HepG2 (cell line): ENCODE results near the gene BCORL1. TPM values are rescaled to one million over a fixed set of nuclear protein-coding genes. Genes with fewer than 3 reads are reported as not detected.

ENCODE experiments used
- ATAC-seq: fragments of 200-7000 bp; cut with Tn5 transposase; 3 replicates; pipeline ENCODE4 v1.9.1; 2020; ENCODE audit warnings: mild to moderate bottlenecking, moderate library complexity
- BruUV-seq: library from RNA; stranded (reverse); fragments of 400-500 nt; replicated peaks from 2 replicates; lab custom pipeline; 2021; lab: Mats Ljungman, UMichigan
- CTCF ChIA-PET: fragments of 300-600 bp; formaldehyde crosslinking; extraction: SDS; loops from one replicate; lab custom pipeline; 2021; ENCODE audit warnings: low total read pairs, inconsistent platforms, low intra/inter-chr PET ratio; lab: Yijun Ruan, JAX
- POLR2A ChIA-PET: fragments of 350-600 bp; sonication (Branson Sonifier 250); formaldehyde crosslinking; loops from one replicate; lab custom pipeline; 2020; ENCODE audit warnings: antibody characterized with exemption, inconsistent platforms; lab: Yijun Ruan, JAX
- DNase-seq: peaks from one replicate; pipeline ENCODE4 v3.0.0-alpha.2; 2015; ENCODE audit warnings: low spot score
- FAIRE-seq: peaks from 3 replicates; lab custom pipeline; 2011; peaks lifted over from hg19 to GRCh38; lab: Jason Lieb, UNC
- H2AFZ ChIP-seq: one replicate; pipeline ENCODE4 v1.6.1; 2011; ENCODE audit warnings: low read length, inconsistent platforms
- H3K27ac ChIP-seq: fragments of 300-600 bp; 3 replicates; pipeline ENCODE4 v1.8.0; 2011; ENCODE audit warnings: mixed run types, mild to moderate bottlenecking, mixed read lengths, low read length, inconsistent platforms; ENCODE audit not compliant: insufficient read depth; ENCODE audit errors: extremely low read length
- H3K27me3 ChIP-seq, 2 experiments: fragments of 200-600 bp in 1 of 2; 2 replicates in 1 of 2; 3 replicates in 1 of 2; pipeline versions ENCODE4 v1.6.0 to v1.8.0; 2011; ENCODE audit warnings: low read length in 2 of 2, mild to moderate bottlenecking in 2 of 2, moderate library complexity in 2 of 2, inconsistent platforms in 1 of 2; ENCODE audit not compliant: insufficient read depth in 2 of 2, control insufficient read depth in 1 of 2
- H3K36me3 ChIP-seq, 2 experiments: fragments of 200-600 bp in 1 of 2; replicated peaks in 1 of 2; 2 replicates in 1 of 2; 3 replicates in 1 of 2; pipeline versions ENCODE4 v1.5.1 to v1.8.0; 2011; ENCODE audit warnings: low read length in 2 of 2, inconsistent platforms in 1 of 2; ENCODE audit not compliant: insufficient read depth in 2 of 2, control insufficient read depth in 1 of 2
- H3K4me1 ChIP-seq: 2 replicates; pipeline ENCODE4 v1.5.1; 2012; ENCODE audit warnings: low read length, inconsistent platforms; ENCODE audit not compliant: insufficient read depth
- H3K4me2 ChIP-seq: 2 replicates; pipeline ENCODE4 v1.6.0; 2011; ENCODE audit warnings: low read depth, low read length, inconsistent platforms
- H3K4me3 ChIP-seq, 3 experiments: fragments of 200-600 bp in 1 of 3; sonication (generic), shearing (Covaris generic) in 1 of 3; replicated peaks in 1 of 3; 2 replicates each; pipeline ENCODE4 v1.5.1; 2011 to 2016; ENCODE audit warnings: low read length in 3 of 3, inconsistent platforms in 2 of 3, low read depth in 2 of 3, mild to moderate bottlenecking in 2 of 3, control low read depth in 1 of 3, mixed read lengths in 1 of 3; ENCODE audit not compliant: insufficient read depth in 1 of 3
- H3K79me2 ChIP-seq: one replicate; pipeline ENCODE4 v1.6.1; 2011; ENCODE audit warnings: low read length, inconsistent platforms; ENCODE audit not compliant: insufficient read depth
- H3K9ac ChIP-seq: 2 replicates; pipeline ENCODE4 v1.6.0; 2011; ENCODE audit warnings: mild to moderate bottlenecking, low read depth, low read length, inconsistent platforms; ENCODE audit not compliant: insufficient read depth
- H3K9me3 ChIP-seq: 2 replicates; pipeline ENCODE4 v1.5.1; 2012; ENCODE audit warnings: mild to moderate bottlenecking, low read length
- H4K20me1 ChIP-seq: 2 replicates; pipeline ENCODE4 v1.6.0; 2011; ENCODE audit warnings: inconsistent platforms, mild to moderate bottlenecking, low read length, moderate library complexity; ENCODE audit not compliant: insufficient read depth
- EP300 ChIP-seq, 3 experiments: sonication (generic) in 1 of 3; formaldehyde crosslinking in 1 of 3; IDR thresholded peaks; 2 replicates each; pipeline versions ENCODE4 v1.5.1 to v1.6.1; 2011 to 2020; ENCODE audit warnings: low read depth in 2 of 3, low read length in 2 of 3, borderline replicate concordance in 1 of 3, improper control_type of control experiment in 1 of 3, mild to moderate bottlenecking in 1 of 3, missing genetic modification reagents in 1 of 3, moderate library complexity in 1 of 3
- GFI1 ChIP-seq: sonication (generic); formaldehyde crosslinking; IDR thresholded peaks from 2 replicates; pipeline ENCODE4 v1.5.0; 2020; ENCODE audit warnings: missing genetic modification reagents, mild to moderate bottlenecking, borderline replicate concordance
- HNF1B ChIP-seq: sonication (generic); formaldehyde crosslinking; IDR thresholded peaks from 2 replicates; pipeline ENCODE4 v1.5.1; 2020; ENCODE audit warnings: mild to moderate bottlenecking, moderate library complexity, missing genetic modification reagents
- KLF12 ChIP-seq: sonication (generic); formaldehyde crosslinking; IDR thresholded peaks from 2 replicates; pipeline ENCODE4 v1.4.0; 2020; ENCODE audit warnings: missing genetic modification reagents, borderline replicate concordance
- NR2F6 ChIP-seq, 2 experiments: IDR thresholded peaks; 2 replicates each; pipeline ENCODE4 v1.6.1; 2016; ENCODE audit warnings: antibody characterized with exemption in 1 of 2, mild to moderate bottlenecking in 1 of 2
- SETDB1 ChIP-seq: sonication (generic); formaldehyde crosslinking; IDR thresholded peaks from 2 replicates; pipeline ENCODE4 v1.5.1; 2020; ENCODE audit warnings: missing genetic modification reagents, mild to moderate bottlenecking, borderline replicate concordance
- ZNF331 ChIP-seq: sonication (generic); formaldehyde crosslinking; IDR thresholded peaks from 2 replicates; pipeline ENCODE4 v1.4.0; 2020; ENCODE audit warnings: missing genetic modification reagents
- ZNF629 ChIP-seq: sonication (generic); formaldehyde crosslinking; conservative IDR thresholded peaks from 2 replicates; pipeline ENCODE4 v1.5.0; 2020; ENCODE audit warnings: missing genetic modification reagents
- WGBS: methylation state at CpG from one replicate; pipeline ENCODE4 v1.1.6; 2017; ENCODE audit warnings: low lambda C conversion rate; 5-methylcytosine and 5-hydroxymethylcytosine counted together
- in situ Hi-C: cut with HindIII; loops from 2 replicates; pipeline ENCODE4 v1.10.0; 2017; ENCODE audit warnings: low pct_unique_long_range_greater_than_20kb; ENCODE audit not compliant: extremely low pct_ligation_motif_present
- intact Hi-C: fragments of 100-400 bp; cut with micrococcal nuclease; formaldehyde crosslinking; loops from one replicate; pipeline ENCODE4 v1.10.0; 2022; ENCODE audit not compliant: unreplicated experiment
- polyA plus RNA-seq, 8 experiments: library from polyadenylated mRNA; depleted of rRNA in 3 of 8; stranded (reverse) in 7 of 8; unstranded in 1 of 8; fragments of >200 nt; fragmentation: Illumina TruSeq in 4 of 8; extraction: Trizol in 4 of 8; gene quantifications; 2 replicates each; pipeline versions ENCODE4 v1.2.1 to v1.2.3, GENCODE V29; 2011 to 2016; ENCODE audit warnings: low read depth in 4 of 8, missing spikeins in 1 of 8, mixed read lengths in 1 of 8; ENCODE audit not compliant: insufficient read depth in 1 of 8
- total RNA-seq, 5 experiments: library from RNA; depleted of rRNA; stranded (reverse); fragments of >200 nt; fragmentation: Illumina TruSeq; extraction: Trizol; gene quantifications; 2 replicates each; pipeline ENCODE4 v1.2.3, GENCODE V29; 2016; ENCODE audit warnings: low read depth in 1 of 5
- TF ChIP-seq, protein P1 (sequence below): sonication (generic); formaldehyde crosslinking; IDR thresholded peaks from 2 replicates; pipeline ENCODE4 v1.5.0; 2020; ENCODE audit warnings: mild to moderate bottlenecking, missing genetic modification reagents, moderate library complexity
- TF ChIP-seq, protein P2 (sequence below): sonication (generic); formaldehyde crosslinking; IDR thresholded peaks from 2 replicates; pipeline ENCODE4 v1.5.0; 2020; ENCODE audit warnings: mild to moderate bottlenecking, missing genetic modification reagents

BCORL1 gene
- total and polyA plus RNA-seq, 2 of the 13 experiments (the other 11 are each of a cell fraction or from before 2014, with no cell fraction given), result 0.67 to 1.4 TPM

DNA sequence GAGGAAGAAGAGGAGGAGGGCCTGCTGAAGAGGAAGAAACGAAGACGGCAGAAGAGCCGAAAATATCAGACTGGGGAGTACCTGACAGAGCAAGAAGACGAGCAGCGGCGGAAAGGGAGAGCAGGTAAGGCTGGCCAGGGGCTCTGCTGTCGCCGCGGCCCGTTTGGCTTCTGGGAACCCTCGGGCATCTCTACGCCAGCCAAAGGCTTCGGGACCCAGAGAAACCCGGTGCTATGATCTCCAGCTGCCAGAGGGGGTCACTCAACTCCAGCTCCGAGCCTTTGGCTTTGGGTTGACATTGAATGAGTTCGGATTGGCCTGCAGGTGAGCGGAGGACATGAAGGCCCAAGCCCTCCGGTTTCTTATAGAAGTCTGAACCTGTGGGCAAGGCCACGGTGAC lies 42.8 kb downstream of the BCORL1 start:
- Histone ChIP-seq H3K27me3 (no peaks in the 10 kb centered on the region), H3K9ac (no peak overlapping the region), H3K9me3 (no peaks in the 10 kb centered on the region), H2AFZ (no peak overlapping the region), H4K20me1 (no peaks in the 10 kb centered on the region), H3K4me1 (no peaks in the 10 kb centered on the region), H3K27ac (no peak overlapping the region), H3K4me2 (no peak overlapping the region), H3K4me3 (no peak overlapping the region), H3K36me3 (peaks cover 6 to 36% of the 10 kb centered on the region in 2 experiments; a peak in 4 of 5 replicates), H3K79me2 (no peaks in the 10 kb centered on the region)
- WGBS, result 91% methylated on average over 12 of the region's 19 CpGs
- ChIA-PET POLR2A (no interaction called here), CTCF (no interaction called here)
- FAIRE-seq, result no peak
- intact Hi-C loops, result no loop called here
- in situ Hi-C loops, result no loop called here
- TF ChIP-seq, protein P1, sequence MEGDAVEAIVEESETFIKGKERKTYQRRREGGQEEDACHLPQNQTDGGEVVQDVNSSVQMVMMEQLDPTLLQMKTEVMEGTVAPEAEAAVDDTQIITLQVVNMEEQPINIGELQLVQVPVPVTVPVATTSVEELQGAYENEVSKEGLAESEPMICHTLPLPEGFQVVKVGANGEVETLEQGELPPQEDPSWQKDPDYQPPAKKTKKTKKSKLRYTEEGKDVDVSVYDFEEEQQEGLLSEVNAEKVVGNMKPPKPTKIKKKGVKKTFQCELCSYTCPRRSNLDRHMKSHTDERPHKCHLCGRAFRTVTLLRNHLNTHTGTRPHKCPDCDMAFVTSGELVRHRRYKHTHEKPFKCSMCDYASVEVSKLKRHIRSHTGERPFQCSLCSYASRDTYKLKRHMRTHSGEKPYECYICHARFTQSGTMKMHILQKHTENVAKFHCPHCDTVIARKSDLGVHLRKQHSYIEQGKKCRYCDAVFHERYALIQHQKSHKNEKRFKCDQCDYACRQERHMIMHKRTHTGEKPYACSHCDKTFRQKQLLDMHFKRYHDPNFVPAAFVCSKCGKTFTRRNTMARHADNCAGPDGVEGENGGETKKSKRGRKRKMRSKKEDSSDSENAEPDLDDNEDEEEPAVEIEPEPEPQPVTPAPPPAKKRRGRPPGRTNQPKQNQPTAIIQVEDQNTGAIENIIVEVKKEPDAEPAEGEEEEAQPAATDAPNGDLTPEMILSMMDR (CRISPR knock-in tag), result peak; percentile 15; the same call in 1 of the 2 replicates
- TF ChIP-seq EP300 (IDR thresholded peaks at IDR 0.05; ENCODE audit: low read depth in 2 of 2, low read length in 2 of 2) (no peak), EP300 (CRISPR knock-in tag; IDR thresholded peaks at IDR 0.05; ENCODE audit: borderline replicate concordance) (no peak)
- ATAC-seq, result no peak
- no peak for DNase-seq
- BruUV-seq, result no TSS peak

GRCh38 chrX:130027569-130027968 lies 45.1 kb downstream of the BCORL1 start:
- Histone ChIP-seq H3K4me2 (no peak overlapping the region), H3K9me3 (no peaks in the 10 kb centered on the region), H3K9ac (no peak overlapping the region), H3K36me3 (peaks cover 6 to 34% of the 10 kb centered on the region in 2 experiments; a peak in 3 of 5 replicates), H3K27ac (no peak overlapping the region), H3K4me1 (no peaks in the 10 kb centered on the region), H2AFZ (no peak overlapping the region), H3K79me2 (no peaks in the 10 kb centered on the region), H3K27me3 (no peaks in the 10 kb centered on the region)
- in situ Hi-C loops (no loop called here), intact Hi-C loops (no loop called here)
- no TSS peak for BruUV-seq
- 92% methylated on average over 2 of the region's 4 CpGs for WGBS
- TF ChIP-seq ZNF629 (CRISPR knock-in tag), result peak; percentile 55
- no peak for TF ChIP-seq ZNF331 (CRISPR knock-in tag)
- TF ChIP-seq SETDB1 (CRISPR knock-in tag), result no peak
- no peak for TF ChIP-seq HNF1B (CRISPR knock-in tag)
- TF ChIP-seq NR2F6 (IDR thresholded peaks at IDR 0.05), result no peak
- no peak for TF ChIP-seq NR2F6 (CRISPR knock-in tag; IDR thresholded peaks at IDR 0.05)
- TF ChIP-seq, protein P2, sequence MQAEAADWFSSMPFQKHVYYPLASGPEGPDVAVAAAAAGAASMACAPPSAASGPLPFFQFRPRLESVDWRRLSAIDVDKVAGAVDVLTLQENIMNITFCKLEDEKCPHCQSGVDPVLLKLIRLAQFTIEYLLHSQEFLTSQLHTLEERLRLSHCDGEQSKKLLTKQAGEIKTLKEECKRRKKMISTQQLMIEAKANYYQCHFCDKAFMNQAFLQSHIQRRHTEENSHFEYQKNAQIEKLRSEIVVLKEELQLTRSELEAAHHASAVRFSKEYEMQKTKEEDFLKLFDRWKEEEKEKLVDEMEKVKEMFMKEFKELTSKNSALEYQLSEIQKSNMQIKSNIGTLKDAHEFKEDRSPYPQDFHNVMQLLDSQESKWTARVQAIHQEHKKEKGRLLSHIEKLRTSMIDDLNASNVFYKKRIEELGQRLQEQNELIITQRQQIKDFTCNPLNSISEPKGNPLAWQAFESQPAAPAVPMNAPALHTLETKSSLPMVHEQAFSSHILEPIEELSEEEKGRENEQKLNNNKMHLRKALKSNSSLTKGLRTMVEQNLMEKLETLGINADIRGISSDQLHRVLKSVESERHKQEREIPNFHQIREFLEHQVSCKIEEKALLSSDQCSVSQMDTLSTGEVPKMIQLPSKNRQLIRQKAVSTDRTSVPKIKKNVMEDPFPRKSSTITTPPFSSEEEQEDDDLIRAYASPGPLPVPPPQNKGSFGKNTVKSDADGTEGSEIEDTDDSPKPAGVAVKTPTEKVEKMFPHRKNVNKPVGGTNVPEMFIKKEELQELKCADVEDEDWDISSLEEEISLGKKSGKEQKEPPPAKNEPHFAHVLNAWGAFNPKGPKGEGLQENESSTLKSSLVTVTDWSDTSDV (CRISPR knock-in tag), result no peak
- no peak for TF ChIP-seq GFI1 (CRISPR knock-in tag)
- no peak for TF ChIP-seq KLF12
- TF ChIP-seq, all 625 proteins: peak for 1
- Histone ChIP-seq H3K4me3 (no peak overlapping the region), H4K20me1 (no peaks in the 10 kb centered on the region)
- FAIRE-seq (no peak), DNase-seq (no peak), ATAC-seq (no peak)
- ChIA-PET CTCF (interaction anchor here (1.9 kb wide), 1 partner anchor 102 kb away, joined by 6 read pairs; no protein-coding TSS in a partner anchor), POLR2A (no interaction called here)
